Activated T-cell treated with anti-CD3 and anti-CD28 coated beads for 1 hour (primary cell): ENCODE measurements around the gene SLC39A5.
A peak's percentile ranks its signal among the peaks of the same experiment; 100 is the strongest.
"Not testable (repeated sequence)": the region's sequence is repeated elsewhere in the genome, so short reads cannot be mapped to it uniquely, and the experiment has no call there.

Source experiments
- DNase-seq: peaks from one replicate; pipeline ENCODE4 v3.0.0-alpha.2; 2020; ENCODE audit warnings: low read depth

SLC39A5 gene

GRCh38 chr12:56229916-56230431, at the start of gene SLC39A5:
SLC39A5 (plus strand) TSS chr12:56230051; CDS start chr12:56231275, 1,224 bp downstream.
- no peak for DNase-seq

- no peak for DNase-seq
Observed at GRCh38 chr12:56186957-56187356, 42.9 kb upstream of the SLC39A5 start.

DNA sequence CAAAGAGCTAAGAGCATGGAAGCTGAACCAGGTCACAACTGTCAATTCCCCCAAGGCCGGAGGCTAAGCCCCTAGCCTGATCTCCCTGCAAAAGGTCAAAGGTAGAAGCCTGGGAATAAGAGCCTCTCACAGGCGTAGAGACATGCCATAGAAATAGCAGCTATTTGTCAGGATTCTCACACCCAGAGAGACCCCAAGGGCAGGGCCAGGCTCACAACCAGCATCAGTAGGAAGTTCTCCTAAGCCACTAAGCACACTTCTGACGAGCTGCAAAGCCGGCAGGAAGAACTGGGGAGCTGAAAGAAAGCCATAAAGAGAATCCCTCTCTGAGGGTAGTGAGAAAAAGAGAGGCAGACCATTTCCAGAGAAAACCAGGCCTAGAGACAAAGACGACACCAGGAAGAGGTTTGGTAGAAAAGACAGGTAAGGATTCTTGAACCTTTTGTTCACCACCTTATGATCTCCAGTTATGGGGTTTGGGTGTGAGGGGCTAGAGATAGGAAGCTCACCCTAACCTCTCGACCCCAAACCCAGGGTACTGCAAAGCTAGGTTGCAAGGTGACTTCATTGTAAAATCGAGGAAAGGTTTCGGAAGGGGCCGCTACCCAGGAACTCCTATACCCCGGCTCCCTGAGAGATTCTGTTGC, 41.6 kb upstream of the SLC39A5 start:
- DNase-seq = no peak

DNA sequence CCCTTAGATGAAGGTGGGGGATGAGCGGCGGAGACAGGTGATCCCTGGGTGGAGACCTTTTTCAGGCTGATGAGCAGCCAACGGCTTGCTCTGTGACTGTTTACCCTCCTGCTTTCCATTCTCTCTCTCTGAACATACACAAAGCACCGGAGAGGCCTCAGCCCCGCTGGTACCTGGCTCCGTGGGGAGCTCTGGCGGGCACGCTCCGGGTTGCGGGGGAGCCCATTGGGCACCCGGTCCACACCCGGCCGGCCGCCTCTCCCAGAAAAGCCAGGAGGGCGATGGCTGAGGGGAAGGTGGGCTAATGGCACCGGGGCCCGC, 41.1 kb upstream of the SLC39A5 start:
- no peak for DNase-seq

DNA sequence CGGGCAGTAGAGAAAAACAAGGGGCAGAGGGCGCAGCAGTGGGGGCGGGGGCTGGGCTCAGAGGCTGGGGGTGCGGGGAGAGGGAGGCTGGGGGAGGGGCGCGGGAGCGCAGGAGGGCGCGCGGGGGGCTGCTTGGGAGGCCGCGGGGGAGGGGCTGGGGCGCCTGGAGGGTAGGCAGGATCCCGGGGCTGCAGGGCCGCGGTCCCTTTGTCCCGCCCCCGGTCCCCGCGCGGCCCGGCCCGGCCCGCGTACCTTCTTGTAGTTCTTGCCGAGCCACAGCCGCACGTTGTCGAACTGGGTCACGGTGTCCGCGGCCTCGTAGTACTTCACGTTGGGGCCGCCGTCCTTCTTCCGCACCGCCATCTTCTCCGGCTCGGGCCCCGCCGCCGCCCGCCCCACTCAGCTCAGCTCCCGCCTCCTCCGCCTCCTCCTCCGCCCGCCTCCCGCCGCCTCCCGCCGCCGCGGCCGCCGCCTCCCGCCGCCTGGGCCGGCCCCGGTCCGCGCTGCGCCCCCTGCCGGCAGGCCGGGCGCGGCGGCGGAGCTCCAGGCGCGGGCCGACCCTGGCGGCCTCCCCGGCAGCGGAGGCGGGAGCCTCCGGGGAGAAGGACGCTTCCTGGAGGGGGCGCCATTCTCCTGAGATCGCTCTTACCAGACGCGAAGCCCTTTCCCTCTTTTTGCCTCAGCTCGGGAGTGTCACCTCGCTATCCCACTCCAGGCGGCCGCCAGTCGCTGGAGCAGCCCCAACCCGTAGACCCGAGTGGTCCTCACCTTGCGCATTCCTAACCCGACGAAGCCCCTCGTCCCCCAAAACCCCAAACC, 40.5 kb upstream of the SLC39A5 start, which contains the start of gene SMARCC2:
Gene SMARCC2 (minus strand): TSS at position 385 of the 819 bp plus-strand sequence. CDS start 22 bp downstream, at position 363.
- DNase-seq = peak; percentile 78

DNA sequence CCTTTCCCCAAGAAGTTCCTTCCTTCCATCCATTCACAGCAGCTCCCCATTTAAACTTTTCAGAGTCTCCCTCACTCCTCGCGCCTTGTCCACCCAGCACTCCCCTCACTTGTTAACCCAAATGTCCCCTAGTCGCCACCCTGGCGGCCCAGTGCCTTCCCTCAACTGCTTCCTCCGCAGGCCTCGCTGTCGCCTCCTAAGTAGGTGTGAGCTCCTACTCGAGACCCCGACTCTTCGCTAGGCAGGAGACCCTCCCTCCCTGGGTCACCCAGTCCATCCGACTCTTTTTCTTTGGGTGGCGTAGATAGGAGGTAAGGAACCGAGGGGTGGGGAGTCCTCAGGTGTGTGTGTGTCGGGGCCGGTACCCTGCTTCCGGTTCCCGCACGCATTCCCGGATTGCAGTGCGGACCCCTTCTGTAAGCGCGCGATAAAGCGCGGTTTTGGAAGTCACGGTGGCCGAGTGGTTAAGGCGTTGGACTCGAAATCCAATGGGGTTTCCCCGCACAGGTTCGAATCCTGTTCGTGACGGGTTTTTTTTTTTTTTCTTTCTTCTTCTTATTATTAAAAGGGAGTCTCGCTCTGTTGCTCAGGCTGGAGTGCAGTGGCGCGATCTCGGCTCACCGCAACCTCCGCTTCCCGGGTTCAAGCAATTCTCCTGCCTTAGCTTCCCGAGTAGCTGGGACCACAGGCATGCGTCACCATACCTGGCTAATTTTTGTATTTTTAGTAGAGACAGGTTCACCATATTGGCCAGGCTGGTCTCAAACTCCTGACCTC, 39.7 kb upstream of the SLC39A5 start:
- peak; percentile 55 for DNase-seq

- no peak for DNase-seq
Observed at GRCh38 chr12:56190695-56191155, 39.1 kb upstream of the SLC39A5 start.

GRCh38 chr12:56192582-56192981, 37.3 kb upstream of the SLC39A5 start:
- DNase-seq = no peak

DNA sequence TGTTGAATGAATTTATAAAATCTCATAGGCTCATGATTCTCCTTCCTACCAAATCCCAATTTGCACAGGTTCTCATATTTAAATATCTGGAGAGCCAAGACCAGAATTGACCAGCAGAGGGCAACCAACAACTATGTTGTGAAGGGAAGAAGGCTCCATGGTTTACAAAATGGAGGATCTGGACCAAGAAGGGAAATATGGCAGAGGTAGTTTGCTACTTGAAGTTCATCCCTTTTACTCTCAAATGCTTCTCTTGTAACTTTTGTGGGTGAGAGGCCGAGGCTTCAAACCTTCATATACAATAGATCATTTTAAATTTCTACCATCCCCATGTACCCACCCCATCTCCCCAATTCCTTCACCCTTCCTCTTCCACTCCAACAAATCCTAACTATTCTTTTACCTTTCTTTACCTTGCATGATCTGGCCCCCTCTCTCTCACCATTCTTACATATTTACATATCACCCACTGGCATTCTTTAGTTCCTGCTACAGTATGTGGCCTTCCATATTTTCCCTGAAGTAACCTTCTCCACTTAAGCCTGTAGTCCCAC, 36.7 kb upstream of the SLC39A5 start:
- peak; percentile 61 for DNase-seq

GRCh38 chr12:56196818-56197550, 32.9 kb upstream of the SLC39A5 start:
- DNase-seq = not testable (repeated sequence)

DNA sequence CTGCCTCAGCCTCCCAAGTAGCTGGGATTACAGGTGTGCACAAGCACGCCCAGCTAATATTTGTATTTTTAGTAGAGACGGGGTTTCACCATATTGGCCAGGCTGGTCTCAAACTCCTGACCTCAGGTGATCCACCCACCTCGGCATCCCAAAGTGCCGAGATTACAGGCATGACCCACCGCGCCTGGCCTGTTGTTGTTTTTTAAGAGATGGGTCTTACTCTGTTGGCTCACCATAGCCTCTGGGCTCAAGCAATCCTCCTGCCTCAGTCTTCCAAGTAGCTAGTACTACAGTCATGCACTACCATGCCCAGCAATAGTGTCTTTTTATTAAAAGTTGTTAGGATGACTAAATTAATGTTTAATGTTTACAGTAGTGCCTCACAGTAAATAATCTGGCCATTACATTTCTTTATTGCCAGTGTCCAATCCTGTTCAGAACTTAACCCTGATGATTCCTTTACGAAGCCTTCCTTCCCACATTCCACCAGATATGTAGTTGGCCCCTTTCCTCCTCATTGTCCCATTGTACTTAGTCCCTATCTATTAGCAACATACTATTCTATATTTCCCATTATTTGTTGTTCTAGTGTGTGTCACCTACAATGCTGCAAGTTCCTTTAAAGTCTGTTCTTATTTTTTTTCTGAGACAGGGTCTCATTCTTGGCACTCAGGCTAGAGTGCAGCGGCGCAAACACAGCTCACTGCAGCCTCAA, 31.8 kb upstream of the SLC39A5 start:
- DNase-seq = no peak

DNA sequence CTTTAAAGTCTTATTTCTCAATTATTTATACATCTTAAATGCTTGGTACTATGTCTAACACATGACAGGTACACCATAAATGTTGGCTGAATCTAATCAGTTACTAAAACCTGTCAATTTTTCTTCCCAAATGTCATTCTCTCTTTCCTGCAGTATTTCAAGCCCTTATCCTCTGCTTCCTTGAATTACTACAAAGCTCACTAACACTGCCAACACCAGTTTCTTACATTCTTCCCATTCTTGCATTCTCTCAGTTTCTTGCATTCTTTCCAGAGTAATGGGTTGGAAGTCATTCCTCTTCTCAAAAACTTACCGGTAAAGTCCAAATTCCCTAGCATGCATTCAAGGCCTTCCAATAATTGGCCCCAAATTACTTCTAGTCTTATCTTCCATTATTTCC, 31.0 kb upstream of the SLC39A5 start:
- DNase-seq = no peak

DNA sequence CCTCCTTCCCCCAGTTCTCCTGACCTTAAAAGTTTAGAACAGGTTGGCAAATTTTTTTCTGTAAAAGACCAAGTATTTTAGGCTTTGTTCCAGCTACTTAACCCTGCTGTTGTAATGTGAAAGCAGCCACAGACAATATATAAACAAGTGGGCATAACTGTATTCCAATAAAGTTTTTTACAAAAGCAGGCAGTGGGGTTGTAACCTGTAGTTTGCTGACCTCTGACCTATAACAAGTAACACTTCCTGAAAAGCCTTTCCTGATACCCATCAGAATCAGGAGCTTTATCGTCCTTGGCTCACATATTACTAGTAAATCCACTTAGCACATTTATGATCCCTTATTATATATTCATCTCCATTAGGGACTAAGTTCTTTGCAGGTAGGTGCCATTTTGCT, 27.5 kb upstream of the SLC39A5 start:
- no peak for DNase-seq

GRCh38 chr12:56202838-56203237, 27.0 kb upstream of the SLC39A5 start:
- no peak for DNase-seq

DNA sequence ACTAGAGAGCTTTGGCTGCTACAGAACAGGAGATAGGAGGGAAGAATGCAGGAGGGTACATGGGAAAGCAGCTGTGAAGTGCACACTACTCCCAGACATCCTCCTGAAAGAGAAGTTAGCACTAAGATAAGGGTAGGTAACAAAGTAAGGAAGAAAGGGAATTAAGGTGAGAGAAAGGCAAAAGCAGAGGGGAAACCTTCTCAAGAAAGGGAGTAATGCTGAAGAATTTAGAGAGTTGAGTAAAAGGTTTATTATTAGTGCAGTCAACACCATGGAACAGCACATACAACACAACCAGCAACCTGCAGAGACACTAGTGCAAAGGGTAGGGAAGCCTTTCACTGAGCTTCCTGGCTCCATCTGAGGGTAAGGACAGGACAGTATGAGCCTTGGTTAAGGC, 25.6 kb upstream of the SLC39A5 start:
- no peak for DNase-seq

DNA sequence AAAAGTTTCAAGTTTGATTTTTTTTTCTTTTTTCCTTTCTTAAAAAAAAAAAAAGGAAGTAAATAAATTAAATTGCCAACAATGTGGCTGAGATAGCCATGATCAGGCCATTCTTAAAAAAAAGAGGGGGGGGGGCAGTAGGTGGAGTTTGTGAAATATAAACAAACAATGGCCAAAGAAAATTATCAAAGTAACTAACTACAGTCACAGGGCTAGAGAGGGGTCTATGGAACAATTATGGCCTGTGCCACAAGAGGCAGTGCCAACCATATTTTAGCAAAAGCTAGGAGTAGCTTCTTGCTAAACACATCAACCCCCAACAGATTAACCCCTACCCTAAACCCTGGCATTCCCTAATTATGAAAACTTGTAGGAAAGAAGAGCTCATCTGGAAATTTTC, 24.4 kb upstream of the SLC39A5 start:
- no peak for DNase-seq

DNA sequence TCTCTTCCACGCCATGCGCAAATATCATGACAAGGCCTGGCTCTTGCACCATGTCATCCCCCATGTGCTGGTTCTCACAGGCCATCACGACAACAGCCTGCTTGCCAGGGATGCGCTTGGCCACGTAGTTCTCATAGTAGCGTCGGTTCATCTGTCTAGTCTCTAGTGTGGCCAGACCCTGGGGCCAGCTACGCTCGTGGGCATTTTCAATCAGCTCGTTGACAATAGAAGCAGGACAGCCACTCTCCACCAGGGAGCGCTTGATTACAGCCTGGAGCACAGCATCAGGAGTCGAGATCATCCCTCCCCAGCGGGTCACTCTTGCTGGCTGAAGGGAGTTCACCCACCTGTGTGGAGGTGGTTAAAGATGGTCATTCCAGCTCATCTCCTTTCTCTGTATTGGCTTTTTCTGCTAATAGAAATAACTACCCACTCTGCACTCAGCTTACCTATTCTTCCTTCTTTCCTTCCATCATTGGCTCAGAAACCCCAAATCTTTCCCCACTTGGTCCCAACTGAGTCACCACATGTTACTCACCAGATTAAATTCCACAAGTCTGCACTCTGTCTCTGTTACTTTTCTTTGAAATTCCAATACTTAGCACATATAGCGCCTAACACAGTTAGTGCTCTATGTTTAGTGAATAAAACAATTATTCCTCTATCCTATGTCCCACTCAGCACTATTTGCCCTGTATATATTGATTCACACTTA, 23.2 kb upstream of the SLC39A5 start:
- peak; percentile 28 for DNase-seq

DNA sequence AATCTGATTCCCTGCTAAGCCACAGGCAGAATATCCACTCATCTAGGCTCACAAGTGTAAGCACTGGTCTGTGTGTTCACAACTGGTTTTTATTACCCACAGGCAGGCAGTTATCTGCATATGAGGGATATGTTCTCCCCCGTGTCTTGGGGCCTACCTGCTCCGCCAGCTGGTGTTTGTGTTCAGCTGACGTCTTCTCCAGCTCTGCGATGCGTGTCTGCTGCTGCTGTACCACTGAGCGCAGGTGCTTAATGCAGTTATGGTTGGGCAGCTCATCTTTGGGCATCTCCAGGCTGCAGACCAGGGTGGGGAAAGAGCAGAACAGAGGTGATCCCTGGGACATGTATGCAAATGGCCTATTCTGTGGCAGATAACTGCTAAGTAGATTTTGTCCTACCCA, 21.8 kb upstream of the SLC39A5 start:
- DNase-seq = no peak

- no peak for DNase-seq
Observed at GRCh38 chr12:56212361-56212760, 17.5 kb upstream of the SLC39A5 start.

- no peak for DNase-seq
Observed at GRCh38 chr12:56213878-56214277, 16.0 kb upstream of the SLC39A5 start.
